NCI-H128 (cell line): ENCODE measurements around the gene HEATR5B.
"Not testable (repeated sequence)": the region's sequence is repeated elsewhere in the genome, so short reads cannot be mapped to it uniquely, and the experiment has no call there.

Experiments
- DNase-seq: peaks from one replicate; lab custom pipeline; 2025; ENCODE audit not compliant: unreplicated experiment; lab: John Stamatoyannopoulos, UW

HEATR5B gene

GRCh38 chr2:36988008-36988407 is 96.2 kb downstream of the HEATR5B start:
- no peak for DNase-seq

DNA sequence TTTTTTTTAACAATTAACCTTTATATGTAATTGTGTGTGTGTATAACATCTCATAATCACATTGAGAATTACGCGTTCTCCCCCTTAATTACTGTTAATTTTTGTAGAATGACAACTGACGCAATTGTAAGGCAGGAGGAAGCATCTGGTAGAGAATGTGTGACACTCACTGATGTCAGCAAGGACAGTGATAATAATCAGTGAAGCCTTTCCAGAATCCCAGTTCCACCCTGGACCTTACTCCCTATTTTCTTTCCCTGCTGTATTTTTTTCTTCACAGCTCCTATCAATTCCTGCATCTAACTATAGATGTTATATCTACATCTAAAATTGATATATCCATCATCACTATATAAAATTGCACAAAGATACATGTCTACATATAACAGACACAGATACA is 101.7 kb downstream of the HEATR5B start:
- no peak for DNase-seq

GRCh38 chr2:36981911-36982310 is 102.3 kb downstream of the HEATR5B start:
- no peak for DNase-seq

DNA sequence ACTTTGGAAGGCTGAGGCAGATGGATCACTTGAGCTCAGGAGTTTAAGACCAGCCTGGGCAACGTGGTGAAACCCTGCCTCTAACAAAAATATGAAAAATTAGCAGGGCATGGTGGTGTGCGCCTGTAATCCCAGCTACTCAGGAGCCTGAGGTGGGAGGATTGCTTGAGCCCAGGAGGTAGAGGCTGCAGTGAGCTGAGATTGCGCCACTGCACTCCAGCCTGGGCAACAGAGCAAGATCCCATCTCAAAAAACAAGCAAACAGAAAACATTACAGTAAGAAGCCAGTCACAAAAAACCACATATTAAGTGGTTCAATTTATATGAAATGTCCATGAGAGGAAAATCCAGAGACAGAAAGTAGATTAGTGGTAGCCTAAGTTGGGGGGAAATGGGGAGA is 105.2 kb downstream of the HEATR5B start:
- not testable (repeated sequence) for DNase-seq

DNA sequence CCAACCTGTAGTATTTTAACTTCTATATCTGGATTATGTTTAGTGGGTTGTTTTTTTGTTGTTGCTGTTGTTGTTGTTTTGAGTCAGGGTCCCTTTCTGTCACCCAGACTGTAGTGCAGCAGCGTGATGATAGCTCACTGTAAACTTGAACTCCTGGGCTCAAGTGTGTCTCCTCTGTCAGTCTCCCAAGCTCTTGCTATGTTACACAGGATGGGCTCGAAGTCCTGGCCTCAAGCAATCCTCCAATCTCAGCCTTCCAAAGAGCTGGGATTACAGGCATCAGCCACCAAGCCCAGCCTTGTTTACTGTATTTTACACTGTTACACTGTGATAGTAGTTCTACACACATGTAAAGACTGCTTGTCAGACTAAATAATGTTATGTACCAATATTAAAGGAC is 108.1 kb downstream of the HEATR5B start:
- no peak for DNase-seq

GRCh38 chr2:36975306-36975705 is 108.9 kb downstream of the HEATR5B start:
- DNase-seq = no peak

DNA sequence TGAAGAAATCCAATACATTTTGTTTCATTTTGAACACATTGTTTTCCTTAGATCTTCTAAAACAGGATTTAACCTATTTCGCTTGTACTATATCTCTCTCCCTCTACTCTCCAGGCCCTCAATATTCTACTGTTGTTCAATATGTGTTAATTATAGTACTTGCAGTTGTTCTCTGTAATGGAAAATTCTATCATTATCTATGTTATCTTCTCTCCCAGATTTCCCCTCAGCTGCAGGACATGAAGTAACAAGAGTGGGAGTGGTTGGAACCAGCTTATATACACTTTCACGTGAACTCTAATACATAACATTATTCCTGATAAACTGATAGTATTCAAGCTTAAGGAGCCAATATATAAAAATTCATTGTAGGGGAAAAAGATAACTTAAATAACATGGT is 110.9 kb downstream of the HEATR5B start:
- no peak for DNase-seq

DNA sequence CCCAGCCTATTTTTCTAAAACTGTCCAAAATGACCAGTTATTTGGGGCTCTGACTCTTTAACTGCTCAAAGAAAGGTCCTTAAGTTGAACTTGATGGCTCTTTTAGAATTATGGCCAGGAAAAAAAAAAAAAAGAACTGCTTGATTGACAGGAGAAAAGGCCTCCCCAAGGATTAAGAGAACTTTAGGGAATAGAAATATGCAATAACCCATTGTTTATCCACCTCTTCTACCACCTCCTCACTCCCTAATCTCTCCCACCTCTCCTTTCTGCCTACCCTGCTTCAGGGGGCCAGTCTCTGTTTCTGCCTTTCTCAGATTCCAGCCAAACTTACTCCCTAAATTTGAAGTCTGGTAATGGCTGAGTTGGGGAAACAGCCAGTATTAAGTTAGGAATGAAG is 112.2 kb downstream of the HEATR5B start:
- DNase-seq = no peak

DNA sequence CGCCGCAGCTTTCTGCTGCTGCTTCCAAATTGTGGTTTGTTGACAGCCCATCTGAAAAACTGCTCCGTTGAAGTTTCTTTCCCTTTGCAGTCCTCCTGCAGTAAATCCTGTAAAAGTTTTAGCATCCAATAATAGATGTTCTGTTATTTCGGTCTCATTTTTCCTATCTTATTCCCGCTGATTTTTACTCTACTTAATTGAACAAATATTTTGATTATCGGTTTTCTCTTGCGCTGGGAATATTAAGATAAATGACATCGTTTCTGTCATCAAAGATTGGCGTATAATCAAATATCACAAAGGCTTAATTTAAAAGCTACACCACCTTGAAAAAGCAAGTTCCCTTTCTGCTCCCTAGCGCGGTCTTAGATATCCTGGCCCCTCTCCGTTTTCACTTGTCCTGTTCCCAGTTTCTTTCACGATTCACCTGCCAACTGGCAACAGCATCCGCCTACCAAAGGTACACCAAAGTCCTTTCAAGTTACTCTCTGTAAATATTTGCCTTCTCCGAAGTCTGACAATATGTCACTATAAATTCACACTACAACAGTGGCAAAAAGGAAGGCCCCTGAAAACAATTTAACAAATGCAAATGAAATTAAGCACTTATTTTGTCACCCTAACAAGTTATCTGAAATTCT is 116.8 kb downstream of the HEATR5B start:
- no peak for DNase-seq

GRCh38 chr2:36966370-36967235 is 117.6 kb downstream of the HEATR5B start, which contains the start of gene STRN:
STRN (minus strand) TSS chr2:36966536; CDS start chr2:36966463, 73 bp downstream.
- peak; percentile 89 for DNase-seq

GRCh38 chr2:36965751-36966369 is 118.3 kb downstream of the HEATR5B start:
- DNase-seq = no peak

DNA sequence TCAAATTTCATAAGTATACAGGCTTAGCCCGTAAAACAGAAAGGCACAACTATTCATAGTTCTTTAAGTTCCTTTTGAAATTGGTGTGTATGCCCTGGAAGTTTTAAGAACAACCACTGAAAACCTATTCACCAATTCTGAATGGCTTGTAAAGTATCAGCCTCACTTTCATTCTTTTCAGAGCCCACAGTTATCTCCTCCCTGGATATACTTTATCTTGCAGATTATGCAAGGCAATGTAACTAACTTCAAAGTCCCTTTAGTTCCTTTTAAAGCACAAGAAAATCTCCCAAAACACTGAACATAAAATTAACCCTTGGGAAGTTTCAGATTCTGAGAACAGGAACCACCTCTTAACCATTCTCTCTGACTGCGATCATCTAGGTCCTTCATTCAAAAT is 119.0 kb downstream of the HEATR5B start:
- no peak for DNase-seq

GRCh38 chr2:36964496-36965058 is 119.6 kb downstream of the HEATR5B start:
- DNase-seq = no peak

GRCh38 chr2:36963734-36964133 is 120.4 kb downstream of the HEATR5B start:
- DNase-seq = no peak

GRCh38 chr2:36963106-36963505 is 121.1 kb downstream of the HEATR5B start:
- no peak for DNase-seq

GRCh38 chr2:36960773-36961172 is 123.4 kb downstream of the HEATR5B start:
- no peak for DNase-seq

- no peak for DNase-seq
Measured at GRCh38 chr2:36960005-36960675, 124.0 kb downstream of the HEATR5B start.

DNA sequence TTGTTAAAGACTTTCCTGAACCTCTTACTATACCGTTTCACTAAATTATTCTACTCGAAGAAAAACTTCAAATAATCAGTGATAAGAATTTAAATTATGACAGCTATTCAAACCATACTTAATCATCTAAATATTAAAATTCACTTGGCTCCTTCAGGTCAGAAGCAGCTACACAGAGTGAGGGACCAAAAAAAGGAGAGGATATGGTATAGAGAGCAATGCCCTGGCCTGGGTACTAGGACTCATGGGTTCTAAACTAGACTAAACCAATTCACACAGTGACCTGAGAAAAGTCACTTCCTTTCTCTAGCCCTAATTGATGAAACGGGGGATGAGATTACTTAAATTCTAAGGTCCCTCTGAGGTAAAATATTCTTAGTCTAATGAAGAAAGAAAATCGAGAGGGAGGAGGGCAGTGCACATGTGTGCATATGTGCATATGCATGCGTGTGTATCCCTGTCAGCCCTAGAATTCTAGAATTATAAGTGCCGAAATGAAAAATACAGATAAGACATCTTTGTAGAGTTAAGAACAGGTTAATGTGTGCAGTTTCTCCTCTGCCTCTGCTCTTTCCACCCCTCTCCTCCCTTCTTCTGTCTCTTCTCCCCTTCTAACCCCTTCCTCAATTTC is 129.1 kb downstream of the HEATR5B start:
- DNase-seq = no peak

DNA sequence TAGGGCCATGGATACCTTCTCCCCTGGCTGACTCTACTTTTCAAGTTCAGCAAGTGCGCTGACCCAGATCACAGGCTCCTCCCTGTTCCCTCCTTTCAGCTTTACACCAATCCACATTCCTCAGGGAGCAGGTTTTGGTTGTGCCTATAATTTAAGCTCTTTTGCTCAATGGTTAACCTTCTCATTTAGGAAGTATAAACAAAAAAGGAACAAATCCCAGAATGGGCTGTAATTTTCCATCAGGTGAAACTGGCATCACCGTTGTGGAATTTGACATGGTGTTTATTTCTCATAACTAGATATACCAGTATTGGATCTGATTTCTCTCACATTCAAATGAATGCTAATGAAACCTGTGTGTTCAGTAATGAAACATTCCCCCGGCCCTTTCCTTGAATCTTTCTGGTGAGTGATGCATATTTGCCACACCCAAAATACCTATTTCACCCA is 131.4 kb downstream of the HEATR5B start:
- DNase-seq = no peak

DNA sequence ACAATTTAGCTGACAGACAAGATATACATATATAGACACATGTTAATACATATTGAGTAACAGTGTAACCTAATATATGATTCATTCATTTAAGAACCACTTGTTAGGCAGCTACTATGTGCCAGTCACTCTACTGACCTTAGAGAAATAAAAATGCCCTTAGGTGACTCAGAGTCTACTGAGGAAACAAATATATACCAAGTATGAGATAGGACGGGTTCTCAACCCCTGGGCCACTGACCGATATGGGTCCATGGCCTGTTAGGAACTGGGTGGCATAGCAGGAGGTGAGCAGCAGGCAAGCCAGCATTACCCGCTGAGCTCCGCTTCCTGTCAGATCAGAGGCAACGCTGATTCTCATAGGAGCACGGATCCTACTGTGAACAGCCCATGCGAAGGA is 132.6 kb downstream of the HEATR5B start:
- DNase-seq = no peak
